ENCODE results near the gene OR10A4.
"Not testable (repeated sequence)": the region's sequence is repeated elsewhere in the genome, so short reads cannot be mapped to it uniquely, and the experiment has no call there.

OR10A4 gene, protein sequence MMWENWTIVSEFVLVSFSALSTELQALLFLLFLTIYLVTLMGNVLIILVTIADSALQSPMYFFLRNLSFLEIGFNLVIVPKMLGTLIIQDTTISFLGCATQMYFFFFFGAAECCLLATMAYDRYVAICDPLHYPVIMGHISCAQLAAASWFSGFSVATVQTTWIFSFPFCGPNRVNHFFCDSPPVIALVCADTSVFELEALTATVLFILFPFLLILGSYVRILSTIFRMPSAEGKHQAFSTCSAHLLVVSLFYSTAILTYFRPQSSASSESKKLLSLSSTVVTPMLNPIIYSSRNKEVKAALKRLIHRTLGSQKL

DNA sequence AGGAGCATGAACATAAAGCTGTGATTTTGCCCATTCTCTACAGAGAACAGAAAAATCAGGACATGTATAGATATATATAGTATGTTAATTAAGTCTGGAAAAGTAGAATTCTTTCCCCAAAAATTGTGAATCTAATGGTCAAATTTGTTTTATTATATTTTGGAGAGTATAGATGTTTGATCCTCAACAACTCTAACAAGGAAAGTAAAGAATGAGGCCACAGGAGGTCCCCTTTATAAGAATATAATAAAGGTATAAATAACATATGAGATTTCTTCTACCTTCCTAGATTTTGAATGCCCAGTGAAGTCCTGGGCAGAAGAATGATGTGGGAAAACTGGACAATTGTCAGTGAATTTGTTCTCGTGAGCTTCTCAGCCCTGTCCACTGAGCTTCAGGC, at the start of gene OR10A4:
Gene OR10A4, plus strand, starts transcription at position 301 of the 400 bp plus-strand sequence. Its CDS starts 23 bp downstream, at position 324.
- DNase-seq = no peak

DNA sequence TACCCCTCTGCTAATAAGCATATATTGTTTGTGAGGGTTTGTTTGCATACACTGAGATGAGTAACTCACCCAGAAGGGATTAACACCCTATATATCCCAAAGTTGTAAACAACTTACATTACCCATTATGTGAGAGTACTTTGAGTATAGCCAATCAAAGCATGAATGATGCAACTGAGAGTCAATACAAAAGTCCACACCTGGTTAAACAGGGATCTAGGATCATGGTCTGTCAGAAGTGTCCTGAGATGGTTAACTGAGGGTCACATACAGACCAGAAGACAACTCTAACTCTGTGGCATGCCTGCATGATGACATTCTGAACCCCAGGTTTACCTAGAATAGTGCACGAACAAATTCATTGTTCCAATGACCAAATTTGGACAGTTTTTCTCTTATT, 48.3 kb upstream of the OR10A4 start:
- no peak for DNase-seq

- no peak for DNase-seq
Observed at GRCh38 chr11:6833356-6833755, 43.1 kb upstream of the OR10A4 start.

DNA sequence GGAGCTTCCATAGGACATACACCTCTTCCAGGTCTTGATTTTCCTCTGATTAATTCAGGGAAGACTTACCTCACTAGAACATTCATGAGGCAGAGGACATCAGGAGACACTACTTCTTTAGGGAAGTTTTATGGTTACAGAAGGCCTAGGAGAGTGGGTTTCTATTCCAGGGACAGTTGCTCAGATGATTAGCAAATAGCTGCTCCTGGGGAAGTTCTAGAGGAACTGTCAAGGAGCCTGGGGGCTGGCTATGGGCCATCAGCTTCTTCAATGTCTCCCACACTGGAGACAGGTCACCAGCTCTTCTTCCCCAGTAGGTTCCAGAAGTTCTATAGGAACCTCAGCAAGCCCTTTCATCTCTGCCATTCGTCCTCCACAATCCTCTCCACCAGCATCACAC, 42.4 kb upstream of the OR10A4 start:
- no peak for DNase-seq

GRCh38 chr11:6841694-6842093, 34.7 kb upstream of the OR10A4 start:
- no peak for DNase-seq

- DNase-seq = no peak
Observed at GRCh38 chr11:6843670-6844069, 32.8 kb upstream of the OR10A4 start.

DNA sequence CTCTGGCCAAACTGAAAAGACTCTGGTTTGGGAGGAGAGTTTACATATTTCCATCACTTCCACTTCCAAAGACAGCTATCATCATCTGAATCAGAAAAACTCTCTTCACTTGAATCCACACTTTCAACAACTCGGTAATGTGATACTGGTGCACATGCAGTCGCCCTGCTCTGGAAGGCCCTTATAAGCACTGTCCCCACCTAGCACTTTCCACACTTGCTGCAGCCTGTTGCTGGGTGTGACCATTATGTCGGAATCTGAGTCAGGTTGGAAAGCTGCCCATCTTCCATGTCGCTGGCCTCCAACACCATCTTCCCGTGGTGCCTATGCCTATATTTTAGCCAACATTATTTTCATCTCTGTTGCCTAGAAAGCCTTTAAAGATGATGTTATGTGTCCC, 32.1 kb upstream of the OR10A4 start:
- DNase-seq = no peak

DNA sequence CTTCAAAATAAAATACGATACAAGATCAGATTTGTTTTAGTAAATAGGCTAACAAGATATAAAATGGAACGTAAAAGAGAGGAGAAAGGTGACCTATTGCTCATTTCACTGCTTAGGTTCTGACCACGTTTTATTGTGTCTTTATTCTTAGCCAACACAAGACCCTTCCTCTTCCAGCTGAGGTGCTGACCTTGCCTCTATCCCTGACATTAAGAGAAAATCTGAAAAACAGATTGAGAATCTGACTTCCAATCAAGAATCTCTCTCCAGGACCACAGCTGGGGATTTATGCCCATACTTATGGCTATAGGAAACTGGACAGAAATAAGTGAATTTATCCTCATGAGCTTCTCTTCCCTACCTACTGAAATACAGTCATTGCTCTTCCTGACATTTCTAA, 31.0 kb upstream of the OR10A4 start, which contains the start of gene OR10A5:
Gene OR10A5, plus strand, starts transcription at position 301 of the 400 bp plus-strand sequence. Its CDS starts 0 bp downstream, at position 301.
- no peak for DNase-seq

DNA sequence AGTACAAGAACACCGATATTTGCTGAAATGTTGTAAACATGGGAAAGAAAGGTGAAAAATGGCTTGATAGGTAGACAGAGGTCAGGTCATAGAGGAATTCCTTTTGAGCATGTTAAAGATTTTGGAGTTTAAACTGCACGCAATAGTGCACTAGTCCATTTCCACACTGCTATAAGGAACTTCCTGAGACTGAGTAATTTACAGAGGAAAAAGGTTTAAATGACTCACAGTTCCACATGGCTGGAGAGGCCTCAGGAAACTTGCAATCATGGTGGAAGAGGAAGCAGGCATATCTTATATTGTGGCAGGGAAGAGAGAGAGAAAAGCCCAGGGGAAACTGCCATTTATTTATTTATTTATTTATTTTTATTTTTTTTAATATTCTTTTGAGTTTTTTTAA, 25.9 kb upstream of the OR10A4 start:
- no peak for DNase-seq

DNA sequence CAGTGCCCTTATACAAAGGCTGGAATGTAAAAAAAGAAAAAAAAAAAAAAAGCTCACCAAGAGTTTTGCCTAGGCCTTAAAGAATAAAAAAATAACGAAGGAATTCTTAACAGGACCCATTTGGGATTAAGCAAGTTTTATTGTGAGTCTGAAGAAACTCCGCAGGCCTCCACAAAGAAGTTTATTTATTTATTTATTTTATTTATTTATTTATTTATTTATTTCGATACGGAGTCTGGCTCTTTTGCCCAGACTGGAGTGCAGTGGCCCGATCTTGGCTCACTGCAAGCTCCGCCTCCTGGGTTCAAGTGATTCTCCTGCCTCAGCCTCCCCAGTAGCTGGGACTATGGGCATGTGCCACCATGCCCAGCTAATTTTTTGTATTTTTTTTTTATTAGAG, 21.6 kb upstream of the OR10A4 start:
- DNase-seq = not testable (repeated sequence)

DNA sequence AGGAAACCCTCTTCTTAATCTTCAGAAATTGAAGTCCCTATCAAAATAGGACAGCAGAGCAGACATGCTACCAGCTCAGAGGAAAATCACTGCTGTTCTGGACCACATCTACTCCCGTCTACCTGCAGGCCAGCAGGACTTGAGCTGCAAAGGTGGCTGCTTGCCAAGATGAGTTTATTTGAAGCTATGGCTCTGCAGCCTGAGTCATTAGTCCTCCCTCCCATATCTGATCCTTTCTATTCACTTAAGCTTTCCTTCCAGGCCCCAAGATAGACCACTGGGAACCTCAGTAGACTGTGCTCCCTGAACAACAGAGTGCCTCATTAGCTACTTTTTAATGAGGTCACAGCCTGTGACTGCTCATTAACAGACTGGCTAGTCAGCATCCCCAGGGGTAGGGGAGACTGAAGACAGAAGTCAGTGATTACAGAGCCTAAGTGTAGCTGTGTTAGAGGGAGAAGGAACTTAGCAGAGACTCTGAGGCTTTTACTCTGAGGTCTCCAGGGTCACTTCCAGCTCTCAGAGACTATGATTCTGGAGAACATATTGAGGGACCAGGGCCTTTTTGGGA, 20.4 kb upstream of the OR10A4 start:
- DNase-seq = no peak

- no peak for DNase-seq
Observed at GRCh38 chr11:6856871-6857270, 19.6 kb upstream of the OR10A4 start.

DNA sequence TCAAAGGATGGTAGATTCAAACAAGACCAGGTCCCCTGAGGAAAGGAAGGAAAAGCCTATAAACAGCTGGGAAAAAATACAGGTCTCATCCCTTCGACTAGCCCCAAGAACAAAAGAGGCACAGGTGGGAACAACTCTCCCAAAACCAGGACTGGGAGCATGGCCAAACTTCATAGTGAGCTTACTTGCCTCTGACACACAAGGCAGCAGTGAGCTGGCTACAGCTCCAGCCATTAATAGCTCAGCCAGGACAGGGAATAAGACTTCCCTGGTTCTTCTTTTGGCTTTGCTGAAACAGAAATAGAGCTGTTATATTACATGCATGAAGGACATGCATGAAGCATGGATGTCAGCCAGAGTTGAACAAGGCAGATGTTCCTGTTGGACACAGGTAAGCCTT, 13.5 kb upstream of the OR10A4 start, which contains the start of gene OR10A2:
Gene OR10A2, plus strand, starts transcription at position 97 of the 400 bp plus-strand sequence. CDS start 6,698 bp downstream, outside the sequence.
- no peak for DNase-seq

- no peak for DNase-seq
Observed at GRCh38 chr11:6864438-6864837, 12.0 kb upstream of the OR10A4 start.

GRCh38 chr11:6871278-6871677, 5.1 kb upstream of the OR10A4 start:
- DNase-seq = no peak

DNA sequence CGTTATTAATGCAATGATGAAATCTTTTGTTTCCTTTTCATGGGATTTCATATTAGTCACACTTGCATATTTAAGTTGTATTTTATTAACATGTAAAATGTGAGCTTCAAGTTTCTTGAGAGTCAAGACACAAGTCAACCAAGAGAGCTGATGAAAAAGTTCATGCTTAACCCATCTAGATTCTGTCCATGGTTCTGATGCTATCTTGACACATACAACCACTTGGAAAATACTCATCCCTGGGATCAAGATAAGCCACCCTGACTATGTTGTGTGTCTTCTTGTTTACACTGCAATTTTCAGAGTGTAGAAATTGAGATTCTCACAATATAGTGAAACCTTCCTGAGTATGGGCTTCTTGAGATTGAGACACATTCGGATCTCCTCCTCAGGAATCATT, 664 bp upstream of the OR10A4 start:
- DNase-seq = no peak

- DNase-seq = no peak
Observed at GRCh38 chr11:6876914-6877313, 489 bp downstream of the OR10A4 start.

DNA sequence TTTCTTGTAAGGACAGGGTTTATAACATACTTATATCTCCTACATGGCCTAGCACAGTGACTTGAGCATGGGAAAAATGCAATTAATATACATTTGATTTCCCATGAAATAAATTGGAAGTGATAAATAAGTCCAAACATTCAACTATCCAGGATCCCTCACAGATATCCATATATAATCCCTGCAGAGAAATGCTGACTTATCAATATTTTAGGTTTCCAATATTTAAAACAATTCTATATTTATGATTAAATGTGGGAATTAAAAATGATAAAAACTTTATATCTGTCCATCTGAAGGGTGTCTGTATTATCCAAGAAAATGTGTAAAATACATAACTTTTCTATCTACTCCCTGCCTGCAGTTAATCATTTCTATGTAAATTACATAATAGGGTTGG, 6.3 kb downstream of the OR10A4 start:
- DNase-seq = no peak

GRCh38 chr11:6887711-6888110, 11.3 kb downstream of the OR10A4 start:
- not testable (repeated sequence) for DNase-seq

GRCh38 chr11:6888830-6889229, 12.4 kb downstream of the OR10A4 start:
- no peak for DNase-seq

GRCh38 chr11:6889835-6890234, 13.4 kb downstream of the OR10A4 start:
- DNase-seq = no peak

DNA sequence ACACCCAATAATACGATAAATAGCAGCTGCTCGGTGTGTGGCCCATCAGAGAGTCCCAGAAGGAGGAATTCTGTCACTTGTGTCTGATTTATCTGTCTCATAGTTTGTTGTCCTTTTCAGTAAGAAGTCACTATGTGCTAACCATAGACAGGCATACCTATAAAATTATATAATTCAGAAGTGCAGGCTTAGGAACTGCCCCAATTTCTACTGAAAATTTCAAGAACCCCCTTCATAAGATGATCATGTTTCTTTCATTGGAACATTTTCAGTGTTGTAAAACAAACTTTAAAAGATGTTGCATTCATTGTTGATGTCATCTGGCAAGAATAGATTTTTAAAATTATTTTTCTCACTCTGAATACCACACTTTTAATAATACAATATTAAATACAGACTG, 16.0 kb downstream of the OR10A4 start, which contains the start of gene OR2D2:
Gene OR2D2, minus strand, starts transcription at position 101 of the 400 bp plus-strand sequence. Its CDS starts 0 bp downstream, at position 101.
- no peak for DNase-seq

DNA sequence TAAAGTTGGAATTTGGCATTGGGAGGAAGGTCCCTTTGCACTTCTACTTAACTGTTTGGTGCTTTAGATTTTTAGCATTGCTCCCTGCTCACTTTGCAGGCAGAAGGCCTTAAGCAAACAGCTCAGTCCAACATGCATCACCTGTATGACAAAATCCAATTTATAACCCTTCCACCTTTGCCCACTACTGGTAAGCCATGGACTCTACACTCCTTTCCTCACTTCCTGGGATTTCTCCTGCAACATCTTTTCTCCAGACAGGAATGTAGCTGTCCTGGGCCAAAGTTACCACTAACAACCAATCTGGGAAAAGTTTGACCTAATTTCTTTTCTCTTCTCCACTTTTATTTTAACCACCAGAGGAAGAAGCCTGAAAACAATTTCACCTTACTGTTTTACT, 17.7 kb downstream of the OR10A4 start:
- no peak for DNase-seq

- no peak for DNase-seq
Observed at GRCh38 chr11:6895010-6895409, 18.6 kb downstream of the OR10A4 start.
